Bladder microvascular endothelial cell (primary cell): Measurements from ENCODE around the gene SLC16A7. TPM values are rescaled to one million over a fixed set of nuclear protein-coding genes. Genes with fewer than 3 reads are reported as not detected.

Experiments used
- total RNA-seq: library from RNA; depleted of rRNA; stranded (reverse); fragments of >200 nt; gene quantifications from 2 replicates; pipeline ENCODE4 v1.2.3, GENCODE V29; 2014

The SLC16A7 gene, protein sequence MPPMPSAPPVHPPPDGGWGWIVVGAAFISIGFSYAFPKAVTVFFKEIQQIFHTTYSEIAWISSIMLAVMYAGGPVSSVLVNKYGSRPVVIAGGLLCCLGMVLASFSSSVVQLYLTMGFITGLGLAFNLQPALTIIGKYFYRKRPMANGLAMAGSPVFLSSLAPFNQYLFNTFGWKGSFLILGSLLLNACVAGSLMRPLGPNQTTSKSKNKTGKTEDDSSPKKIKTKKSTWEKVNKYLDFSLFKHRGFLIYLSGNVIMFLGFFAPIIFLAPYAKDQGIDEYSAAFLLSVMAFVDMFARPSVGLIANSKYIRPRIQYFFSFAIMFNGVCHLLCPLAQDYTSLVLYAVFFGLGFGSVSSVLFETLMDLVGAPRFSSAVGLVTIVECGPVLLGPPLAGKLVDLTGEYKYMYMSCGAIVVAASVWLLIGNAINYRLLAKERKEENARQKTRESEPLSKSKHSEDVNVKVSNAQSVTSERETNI
- total RNA-seq, result 6.8 and 7.0 TPM in 2 replicates

DNA sequence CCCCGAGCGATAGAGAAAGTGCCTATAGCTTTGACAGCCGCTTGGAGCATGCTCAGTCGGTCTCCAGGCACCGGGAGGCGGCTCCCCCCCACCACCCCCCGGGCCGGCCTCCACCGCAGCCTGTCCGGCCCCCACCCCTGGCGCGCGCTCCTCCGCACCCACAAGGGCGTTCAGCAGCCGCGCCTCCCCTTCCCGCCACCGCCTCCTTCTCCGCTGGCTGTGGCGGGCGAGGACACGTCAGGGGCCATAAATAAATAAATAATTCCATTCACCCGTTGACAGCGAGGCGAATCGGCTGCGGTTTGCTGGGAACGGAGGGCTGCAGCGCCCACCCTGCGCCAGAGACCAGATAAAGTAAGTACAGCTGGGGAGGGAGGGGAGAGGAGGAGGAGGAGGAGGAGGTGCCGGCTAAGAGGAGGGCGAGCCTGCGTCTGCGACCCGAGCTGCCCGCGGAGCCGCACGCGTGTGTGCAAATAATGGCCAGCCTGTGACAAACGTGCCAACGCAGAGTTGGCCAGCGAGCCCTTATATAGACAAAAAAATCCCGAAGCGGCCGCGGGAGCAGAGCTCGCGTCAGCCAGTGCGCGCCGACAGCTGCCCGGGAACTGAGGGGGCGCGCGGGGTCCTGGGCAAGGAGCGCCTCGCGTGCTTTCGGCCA is at the start of gene SLC16A7:
TSS of gene SLC16A7 (plus strand) at position 147 of the 658 bp plus-strand sequence. CDS start 108,773 bp downstream, outside the sequence.

